ENCODE results near the gene RGS5.

The RGS5 gene

DNA sequence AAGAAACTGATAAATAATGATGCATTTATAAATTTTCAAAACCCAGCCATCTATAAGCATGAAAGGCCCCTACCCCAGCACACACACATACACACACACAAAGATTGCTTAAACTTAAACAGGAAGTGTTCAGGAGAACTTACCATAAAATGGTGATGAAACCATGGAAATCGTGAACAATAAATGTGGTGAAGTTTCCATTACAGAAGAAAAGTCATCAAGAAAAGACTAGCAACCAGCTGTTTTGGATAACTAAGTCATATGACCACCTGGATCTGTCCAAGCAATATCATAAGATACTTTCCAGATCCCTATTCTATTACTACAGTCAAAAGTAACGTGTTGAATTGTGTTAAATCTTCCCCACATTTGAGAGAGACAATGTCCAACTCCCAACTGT is 24.1 kb downstream of the RGS5 start:
- DNase-seq, result no peak

DNA sequence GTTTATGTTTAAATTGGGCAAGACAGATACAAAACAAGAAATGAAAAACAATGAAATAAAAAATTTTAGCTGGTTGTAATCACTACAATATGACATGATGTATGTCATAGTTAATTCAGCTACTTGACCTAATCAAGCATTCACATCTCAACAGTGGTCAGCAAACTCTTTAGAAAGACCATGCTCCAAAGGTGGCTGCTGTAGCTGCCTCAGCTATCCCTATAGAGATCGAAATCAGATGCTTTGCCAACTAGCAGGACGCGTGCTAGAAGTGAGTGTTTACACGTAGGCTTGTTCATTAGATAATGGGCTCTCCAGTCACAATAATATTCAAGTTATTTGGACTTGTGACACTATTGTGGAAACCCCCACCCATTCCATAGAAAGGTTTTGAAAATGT is 25.9 kb downstream of the RGS5 start:
- no peak for DNase-seq

DNA sequence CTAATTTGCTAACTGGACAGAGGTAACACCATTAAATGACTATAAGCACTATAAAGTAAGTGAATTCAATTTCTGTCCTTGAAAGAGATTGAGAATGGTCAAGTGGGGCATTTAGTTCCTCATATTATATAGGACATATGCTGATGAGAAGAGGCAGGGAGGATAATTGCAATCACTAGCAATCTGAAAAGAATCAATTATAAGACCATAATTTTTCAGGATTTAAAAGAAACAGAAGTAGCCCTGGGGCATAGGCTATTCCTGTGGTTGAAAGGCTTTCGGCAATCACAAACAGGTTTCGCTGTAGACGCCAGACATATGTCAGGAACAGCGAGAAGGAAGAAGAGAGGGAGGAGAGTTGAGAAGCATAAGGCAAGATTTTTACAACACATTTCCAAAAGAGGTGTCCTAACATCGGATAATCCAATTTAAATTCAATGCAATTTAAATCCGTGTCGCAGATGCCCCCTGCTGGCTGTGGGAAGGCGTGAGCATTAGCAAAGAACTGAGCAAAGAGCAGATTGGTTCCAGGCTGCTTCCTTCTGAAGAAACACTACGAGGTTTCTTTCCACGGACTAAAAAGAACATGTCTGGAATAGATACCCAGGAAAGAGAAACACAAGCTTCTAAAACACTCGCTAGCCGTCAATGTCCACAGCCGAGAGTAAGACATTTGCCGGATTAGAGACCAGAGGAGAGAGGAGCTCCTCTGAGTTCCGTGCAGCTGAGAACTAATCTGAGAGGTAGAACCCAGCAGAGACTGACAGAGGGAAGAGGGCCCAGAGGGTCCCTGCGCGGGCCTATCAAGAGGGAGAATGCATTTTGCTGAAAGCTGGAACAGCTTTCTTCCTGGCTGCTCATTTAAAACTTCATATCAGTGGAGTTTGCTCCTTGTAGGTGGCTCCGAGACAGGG is 27.9 kb downstream of the RGS5 start:
- peak; percentile 71 for DNase-seq

DNA sequence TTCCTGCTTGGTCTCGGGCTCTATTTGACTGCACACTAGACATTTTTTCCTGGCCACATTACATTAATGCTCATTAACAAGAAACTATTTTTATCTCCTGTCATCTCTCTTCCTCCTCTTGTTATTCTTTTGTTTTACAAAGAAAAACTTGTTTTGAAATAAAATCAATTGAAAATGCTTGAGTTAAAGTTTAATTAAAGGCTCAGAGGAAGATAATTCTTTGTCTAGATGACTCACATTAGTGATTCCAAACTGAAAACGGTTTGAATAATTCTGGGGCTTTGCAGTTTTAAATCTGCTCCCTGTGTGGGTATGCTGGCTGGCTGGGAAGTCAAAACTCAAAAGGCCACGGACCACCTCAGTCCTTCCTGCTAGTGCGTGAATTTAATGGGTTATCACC is 29.6 kb downstream of the RGS5 start:
- DNase-seq, result no peak

DNA sequence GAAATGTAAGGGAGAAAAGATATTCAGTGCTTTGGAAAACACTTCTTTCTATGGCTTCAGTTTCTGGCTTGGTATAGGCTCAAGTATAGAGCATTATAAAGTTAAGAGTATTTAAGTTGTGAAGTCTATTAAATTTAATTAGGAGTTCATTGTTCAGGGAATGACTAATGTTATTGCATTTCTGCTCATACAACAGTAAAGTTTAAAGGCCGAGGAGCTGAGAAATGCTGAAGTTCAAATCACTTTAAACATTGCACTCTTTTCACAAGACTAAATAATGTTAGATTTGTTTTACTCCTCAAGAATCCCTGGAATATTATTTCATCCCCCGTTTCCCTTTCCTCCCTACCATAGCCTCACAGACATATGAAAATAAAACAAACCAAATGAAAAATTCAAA is 30.1 kb downstream of the RGS5 start:
- no peak for DNase-seq

DNA sequence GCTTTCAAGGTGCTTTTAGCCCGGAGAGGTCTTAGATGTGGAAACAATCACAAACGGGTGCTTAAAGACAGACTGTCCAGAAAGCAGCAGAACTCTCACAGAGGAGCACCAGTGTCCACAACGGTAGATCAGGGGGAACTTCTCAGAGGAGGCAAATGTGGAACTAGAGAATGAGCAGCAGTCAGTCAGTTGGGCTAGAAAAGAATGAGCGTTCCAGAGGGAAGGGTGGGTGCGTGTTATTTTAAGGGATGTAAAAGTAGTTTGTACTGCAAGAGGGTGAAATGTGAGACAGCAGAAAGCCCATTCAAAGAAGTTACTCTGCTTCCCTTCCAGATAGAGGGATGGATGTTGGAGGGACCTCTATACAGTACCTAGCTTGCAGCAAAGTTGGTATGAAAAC is 30.9 kb downstream of the RGS5 start:
- no peak for DNase-seq

DNA sequence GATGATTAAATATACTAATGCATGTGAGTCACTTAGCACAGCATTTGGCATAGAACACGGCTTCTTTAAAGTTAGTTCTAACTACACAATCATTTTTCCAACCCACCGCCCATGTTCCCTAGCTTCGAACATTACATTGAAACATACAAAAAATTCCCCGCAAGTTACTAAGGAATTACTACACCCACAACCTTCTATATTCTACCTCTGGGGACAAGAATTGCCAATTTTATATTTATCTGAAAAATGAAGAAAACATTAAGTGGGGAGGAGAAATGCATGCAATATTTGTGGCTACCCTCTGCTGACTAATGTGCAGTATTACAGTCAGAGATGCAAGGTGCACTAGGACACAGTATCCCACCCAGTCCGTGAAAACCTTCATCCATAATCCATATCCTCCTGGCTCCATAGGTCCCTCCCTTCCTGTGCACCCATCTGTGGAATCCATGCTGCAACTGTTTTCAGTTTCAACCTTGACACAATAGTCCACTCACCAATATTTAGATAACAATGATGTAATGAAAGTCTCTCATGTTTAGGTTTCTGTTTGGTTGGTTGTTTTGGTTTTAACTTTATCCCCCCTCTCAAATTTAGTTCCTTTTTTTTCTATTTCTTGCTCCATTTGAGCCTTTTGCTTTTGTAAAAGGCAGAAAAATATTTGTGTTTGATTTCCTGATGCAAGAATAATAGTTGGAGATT is 31.6 kb downstream of the RGS5 start:
- no peak for DNase-seq

DNA sequence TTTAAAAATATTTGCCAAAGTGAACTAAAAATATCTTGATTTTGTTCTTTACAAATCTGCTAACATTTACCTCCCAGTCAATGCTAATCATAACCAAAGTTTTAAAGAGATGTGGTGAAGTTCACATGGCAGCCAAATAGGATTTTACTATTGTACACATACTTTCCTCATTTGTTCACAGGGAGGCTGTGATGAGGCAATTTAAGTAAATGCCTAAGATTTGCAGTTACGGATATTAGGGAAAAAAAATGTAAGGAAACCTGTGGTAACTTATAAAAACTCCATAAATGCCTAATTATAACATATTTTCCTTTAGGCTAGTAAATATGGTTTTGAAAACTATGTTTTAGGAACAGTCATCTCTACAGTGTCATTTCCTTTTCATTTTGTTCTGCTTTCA is 32.4 kb downstream of the RGS5 start:
- no peak for DNase-seq

DNA sequence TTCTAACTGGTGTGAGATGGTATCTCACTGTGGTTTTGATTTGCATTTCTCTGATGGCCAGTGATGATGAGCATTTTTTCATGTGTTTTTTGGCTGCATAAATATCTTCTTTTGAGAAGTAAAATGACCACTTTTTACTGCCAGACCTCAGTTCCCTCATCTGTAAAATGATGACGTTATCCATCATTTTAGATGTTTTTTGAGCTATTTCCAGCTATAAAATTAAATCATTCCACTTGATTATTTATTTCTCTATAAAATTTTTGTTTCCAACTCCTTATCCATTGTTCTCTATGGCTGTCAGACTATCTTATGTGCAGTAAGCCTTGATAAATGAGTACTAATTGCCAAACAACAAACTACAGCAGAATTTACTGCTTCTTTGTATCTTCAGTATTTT is 33.2 kb downstream of the RGS5 start:
- DNase-seq, result no peak

DNA sequence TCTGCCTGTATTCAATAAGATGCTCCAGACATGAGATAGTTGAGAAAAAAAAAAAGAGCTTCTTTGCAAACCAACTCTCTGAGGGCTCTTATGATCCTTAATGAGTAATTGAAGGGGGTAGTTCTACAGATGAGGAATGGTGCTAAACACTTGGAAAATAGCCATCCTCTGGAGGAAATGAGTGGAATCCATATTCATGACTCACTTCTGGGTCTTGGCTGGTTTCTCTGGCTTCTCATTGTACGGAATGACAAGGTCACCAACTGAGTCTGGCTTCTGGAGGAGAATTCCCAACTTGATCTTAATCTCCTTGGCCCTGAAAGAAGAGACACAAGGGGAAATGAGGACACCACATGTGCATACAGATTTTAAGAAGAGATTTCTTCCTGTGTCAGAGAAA is 34.7 kb downstream of the RGS5 start:
- DNase-seq, result no peak

DNA sequence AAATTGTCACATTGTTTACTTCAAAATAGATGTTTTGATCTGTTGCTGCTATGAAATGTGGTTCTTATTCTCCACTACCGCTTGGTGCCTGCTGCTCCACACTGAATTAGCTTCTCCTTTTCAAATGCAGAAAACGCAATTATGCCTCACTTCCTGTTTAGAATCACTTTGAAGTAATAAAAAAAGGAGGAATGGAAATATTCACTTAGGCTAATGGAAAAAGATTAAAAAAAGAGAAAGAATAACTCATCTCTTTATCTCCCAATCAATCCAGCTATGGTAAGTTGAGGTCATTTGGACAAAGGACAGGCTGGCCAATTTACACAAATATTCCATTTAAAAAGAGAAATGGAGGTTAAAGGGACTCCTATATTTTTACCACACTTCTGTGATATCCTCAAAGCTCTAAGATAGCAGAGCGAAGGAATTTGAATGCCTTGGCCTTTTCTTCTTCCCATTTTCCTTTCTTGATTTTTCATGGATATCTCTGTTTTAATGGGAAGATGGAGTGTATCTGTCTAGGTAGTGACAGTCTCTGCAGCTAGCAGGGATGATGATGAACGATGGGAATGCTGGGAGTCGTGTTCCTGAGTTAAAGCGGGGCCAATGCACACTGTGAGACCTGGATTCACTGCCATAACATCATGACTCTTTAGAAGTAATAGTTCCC is 35.7 kb downstream of the RGS5 start:
- DNase-seq, result no peak

DNA sequence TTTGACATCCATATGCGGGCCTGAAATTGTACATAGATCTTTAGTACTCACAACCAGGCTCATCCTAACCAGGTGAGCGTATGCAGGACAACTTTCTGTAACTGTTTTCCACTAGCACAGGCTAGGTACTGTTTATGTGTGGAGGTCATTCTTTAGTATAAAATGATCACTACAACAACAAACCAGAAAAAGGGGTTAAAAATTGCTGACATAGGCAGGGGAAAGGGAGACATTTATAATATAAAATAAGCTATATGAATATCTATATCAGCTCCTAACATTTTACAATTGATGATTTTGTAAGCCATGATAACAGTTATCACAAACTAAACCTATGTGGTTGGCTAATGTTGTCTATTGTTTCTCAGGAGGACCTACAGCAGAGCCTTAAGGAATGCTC is 37.6 kb downstream of the RGS5 start:
- DNase-seq, result no peak

DNA sequence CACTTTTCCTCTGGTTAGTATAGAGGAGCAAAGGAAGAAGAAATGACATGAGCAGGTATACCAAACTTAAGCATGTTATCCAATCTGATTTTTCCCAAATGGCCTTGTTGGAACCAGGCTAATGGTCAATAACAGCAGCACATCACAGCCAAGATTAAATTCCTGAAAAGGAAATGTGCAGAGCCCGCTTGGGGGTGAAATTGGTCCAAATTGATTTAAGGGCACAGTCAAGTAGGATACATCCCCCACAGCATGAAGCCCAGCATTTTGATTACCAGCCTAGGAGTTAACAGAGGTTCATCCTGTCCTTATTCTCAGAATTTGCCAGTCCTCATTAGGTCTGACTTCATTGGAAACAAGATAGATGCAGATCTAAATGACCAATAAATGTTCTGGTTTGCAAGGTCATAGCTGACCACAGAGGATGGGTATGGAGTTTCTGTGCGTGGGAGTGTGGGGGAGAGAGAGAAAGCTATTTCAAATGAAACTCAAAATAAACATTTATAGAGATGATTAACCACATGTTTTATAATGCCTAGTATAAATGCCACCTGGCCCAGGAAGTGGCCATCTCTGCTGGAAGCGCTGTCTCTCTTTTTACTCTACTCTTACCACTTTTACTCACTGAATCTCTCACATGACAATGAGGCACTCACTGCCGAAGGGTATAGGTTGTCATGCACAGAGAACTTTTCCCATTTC is 38.7 kb downstream of the RGS5 start:
- DNase-seq, result no peak

DNA sequence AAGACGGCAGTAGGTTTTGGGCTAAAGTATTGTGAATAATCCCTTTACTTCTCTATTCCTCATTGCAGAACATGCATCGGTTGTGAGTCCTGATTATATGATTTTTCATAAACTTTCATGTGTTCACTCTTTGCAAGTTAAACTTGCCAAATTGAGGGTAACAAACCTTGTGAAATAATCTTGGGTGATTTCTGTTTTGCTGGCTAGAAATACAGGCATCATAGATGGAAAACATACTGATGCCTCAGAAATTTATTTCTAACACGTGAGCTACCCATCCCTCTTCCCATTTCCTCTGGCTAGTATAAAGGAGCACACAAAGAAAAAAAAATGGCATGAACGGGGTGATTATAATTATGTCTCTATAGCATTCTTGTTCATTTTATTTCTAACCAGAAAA is 39.6 kb downstream of the RGS5 start:
- no peak for DNase-seq

DNA sequence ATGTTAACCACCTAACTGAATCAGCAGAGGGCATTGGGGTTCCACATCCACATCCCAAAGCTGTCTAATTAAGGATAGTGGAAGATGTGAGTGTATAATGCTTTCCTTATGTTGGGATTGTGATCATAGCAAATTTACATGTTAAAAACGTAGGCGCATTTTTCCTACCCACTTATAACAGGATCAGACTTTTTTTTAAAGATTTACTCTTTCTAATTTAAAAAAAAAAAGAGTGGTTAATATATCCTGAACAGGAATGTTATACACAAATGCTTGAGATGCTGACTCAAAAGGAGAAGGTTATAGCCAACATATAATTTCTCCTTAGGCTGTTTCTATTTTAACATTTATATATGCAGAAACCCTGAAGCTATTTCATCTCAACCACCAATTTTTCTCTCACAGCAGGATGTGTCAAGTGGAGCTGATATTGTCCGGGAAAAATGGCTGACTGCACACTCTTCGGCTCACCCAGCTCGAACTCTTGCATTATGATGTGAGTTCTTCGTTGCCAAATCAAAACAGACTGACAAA is 40.3 kb downstream of the RGS5 start:
- DNase-seq, result no peak

DNA sequence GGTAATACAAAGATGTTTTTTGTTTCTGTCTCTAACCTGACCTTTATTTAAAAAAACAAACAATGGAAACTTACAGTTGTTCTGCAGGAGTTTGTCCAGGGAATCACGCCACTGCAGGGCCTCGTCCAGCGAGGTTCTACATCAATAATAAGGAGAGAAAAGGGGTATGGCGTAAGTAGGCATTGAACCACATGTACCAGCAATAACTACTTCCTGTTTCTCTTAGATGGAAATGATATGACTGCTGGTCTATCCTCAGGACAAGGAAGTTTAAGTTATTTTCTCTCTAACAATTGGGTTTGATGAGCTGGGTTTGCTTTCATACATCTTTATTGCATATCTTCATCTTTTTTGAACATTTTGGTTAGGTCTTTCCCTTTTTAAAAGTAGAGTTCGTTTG is 40.9 kb downstream of the RGS5 start:
- DNase-seq, result no peak

DNA sequence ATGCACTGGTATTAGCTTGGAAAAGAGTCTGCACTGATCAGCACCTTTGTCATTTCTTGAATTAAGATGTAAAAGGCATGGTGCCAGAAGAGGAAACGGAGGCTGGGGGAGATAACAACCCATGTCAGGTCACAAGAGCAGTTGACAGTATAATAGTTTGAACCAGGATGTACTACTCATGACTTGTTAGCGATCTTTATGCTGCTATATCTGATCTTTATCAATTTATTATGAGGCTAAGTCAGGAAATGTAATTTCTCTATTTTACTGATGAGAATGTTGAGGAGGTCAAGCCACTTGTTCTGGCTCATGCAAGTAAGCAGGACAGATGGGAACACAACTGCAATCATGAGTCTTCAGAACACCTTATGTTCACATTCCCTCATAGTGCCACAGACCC is 41.4 kb downstream of the RGS5 start:
- DNase-seq, result no peak

DNA sequence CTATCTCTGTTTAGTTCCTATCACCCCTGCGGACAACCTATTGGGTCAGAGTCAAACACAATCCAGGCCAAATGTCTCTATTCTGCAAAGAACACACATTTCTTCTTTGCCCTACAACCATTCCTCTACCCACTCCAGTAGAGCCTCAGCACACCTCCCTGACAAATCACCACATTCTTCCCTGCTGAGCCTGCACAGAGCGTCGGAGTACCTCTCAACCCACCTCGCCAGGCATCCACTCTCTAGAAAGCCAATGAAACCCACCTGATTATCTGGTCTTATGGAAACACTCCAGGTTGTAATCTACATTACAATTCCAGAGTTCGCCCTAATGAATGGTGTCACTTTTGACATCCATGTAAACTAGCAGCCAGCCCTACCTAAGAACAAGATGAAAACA is 47.1 kb downstream of the RGS5 start:
- no peak for DNase-seq

DNA sequence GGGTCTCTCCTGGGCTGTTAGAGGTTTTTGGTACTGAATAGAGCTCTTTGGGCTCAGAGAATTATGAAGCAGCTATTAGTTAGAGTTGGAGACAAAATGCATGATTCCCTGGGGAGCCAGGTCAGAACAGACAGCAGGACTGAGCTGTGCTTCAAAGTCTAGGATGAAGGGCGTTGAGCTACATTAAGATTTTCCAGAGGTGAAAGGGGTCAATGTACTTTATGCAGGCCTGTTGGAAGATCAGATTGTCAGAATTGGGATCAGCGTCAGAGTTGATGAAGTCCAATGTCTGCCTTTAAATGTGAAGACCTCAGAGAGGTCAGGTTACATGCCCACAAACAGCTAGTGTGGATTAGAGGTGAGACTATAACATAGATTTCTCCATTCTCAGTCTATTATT is 53.8 kb downstream of the RGS5 start:
- DNase-seq, result no peak

DNA sequence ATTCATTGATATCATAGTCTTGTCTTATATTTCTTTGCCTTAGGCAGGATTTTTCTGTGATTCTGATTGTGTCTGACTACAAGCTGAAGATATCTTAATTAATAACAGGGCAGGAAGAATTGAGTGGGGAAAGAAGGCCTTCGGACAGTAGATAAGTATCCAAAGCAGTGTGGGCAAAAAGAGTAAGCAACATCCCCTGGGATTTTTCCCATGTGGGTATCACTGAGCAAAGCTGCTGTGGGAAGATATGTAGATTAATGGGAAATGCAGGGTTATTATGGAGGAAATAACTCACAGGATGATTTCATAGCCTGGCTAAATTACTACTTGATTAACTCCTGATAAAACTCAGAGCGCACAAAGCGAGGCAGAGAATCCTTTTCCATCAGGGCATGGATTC is 55.7 kb downstream of the RGS5 start:
- DNase-seq, result no peak

DNA sequence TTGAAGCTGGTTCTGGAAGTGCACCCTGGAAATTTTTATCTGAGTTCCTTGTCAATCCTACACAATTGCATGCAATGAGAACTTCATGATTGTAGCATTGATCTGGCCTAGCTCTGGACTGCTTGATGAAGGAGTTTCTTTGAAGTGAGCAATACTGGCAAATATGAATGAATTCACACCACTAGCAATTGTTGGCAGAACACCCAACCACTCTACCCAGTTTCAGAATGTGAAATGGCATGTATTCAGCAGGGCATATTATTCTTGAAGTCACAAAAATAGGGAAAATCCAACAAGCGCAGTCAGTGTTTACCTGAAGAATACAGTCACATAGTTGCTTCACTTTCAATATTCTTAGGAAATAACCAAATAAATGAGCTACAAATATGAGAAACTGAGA is 57.3 kb downstream of the RGS5 start:
- no peak for DNase-seq

DNA sequence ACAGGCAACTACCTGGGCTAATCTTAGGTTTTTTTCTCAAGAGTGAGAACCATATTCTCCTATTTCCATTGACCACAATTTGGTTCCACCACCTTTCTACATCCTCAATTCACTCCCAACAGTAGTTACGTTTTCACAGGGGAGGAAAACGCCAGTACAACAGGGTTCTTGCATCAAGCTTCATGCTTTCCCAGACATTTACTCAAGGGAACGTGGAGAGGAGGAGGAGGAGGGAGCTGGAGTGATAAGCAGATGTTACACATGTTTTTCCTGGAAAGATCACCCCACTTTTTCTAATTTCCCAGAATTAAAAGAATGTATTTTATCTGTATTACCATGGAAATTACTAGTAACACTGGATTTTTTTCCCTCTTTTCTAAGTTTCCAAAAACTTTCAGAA is 58.3 kb downstream of the RGS5 start:
- no peak for DNase-seq

DNA sequence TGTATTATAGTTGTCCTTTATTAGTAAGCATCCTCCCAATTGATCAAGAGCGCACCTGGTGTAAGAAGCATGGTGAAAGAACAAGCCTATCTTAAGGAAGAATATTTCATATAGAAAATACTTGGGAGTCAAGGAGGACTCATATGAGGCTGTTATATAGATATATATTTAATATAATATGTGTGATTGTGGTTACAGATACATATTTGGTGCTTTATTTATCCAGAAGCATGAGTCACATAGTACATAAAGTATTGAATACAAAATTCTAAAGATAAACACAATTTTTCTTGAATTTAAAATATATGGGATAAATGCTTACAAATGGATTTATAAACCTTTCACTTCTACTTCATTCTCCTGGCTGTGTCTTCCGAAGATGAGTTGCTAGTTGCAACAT is 60.6 kb downstream of the RGS5 start:
- DNase-seq, result no peak

Data from RPMI8226 (cell line).